DND-41 (cell line): ENCODE results near the gene MAPKBP1.
A peak's percentile ranks its signal among the peaks of the same experiment; 100 is the strongest.

Experiments used
- ATAC-seq: fragments of 200-7000 bp; cut with Tn5 transposase; 3 replicates; pipeline ENCODE4 v1.9.1; 2021; ENCODE audit warnings: low read depth; ENCODE audit not compliant: insufficient read depth
- DNase-seq: peaks from one replicate; pipeline ENCODE4 v3.0.0-alpha.2; 2020
- H2AFZ ChIP-seq: 2 replicates; pipeline ENCODE4 v1.6.0; 2012; ENCODE audit warnings: low read depth, low read length
- H3K27ac ChIP-seq: 2 replicates; pipeline ENCODE4 v1.5.1; 2012; ENCODE audit warnings: low read length, inconsistent platforms
- H3K27me3 ChIP-seq: fragments of 200-600 bp; sonication (generic); 2 replicates; pipeline ENCODE4 v1.6.0; 2012; ENCODE audit warnings: low read length, mild to moderate bottlenecking, inconsistent platforms; ENCODE audit not compliant: insufficient read depth, poor library complexity
- H3K36me3 ChIP-seq: 2 replicates; pipeline ENCODE4 v1.5.1; 2012; ENCODE audit warnings: low read length, inconsistent platforms; ENCODE audit not compliant: insufficient read depth
- H3K4me1 ChIP-seq: 2 replicates; pipeline ENCODE4 v1.5.1; 2012; ENCODE audit warnings: mild to moderate bottlenecking, low read length; ENCODE audit not compliant: insufficient read depth
- H3K4me2 ChIP-seq: 2 replicates; pipeline ENCODE4 v1.6.0; 2012; ENCODE audit warnings: mild to moderate bottlenecking, moderate library complexity, low read length, inconsistent platforms; ENCODE audit not compliant: insufficient read depth
- H3K4me3 ChIP-seq, 2 experiments: fragments of 200-600 bp in 1 of 2; shearing (Covaris generic) in 1 of 2; 2 replicates each; pipeline ENCODE4 v1.5.1; 2012 to 2016; ENCODE audit warnings: inconsistent platforms in 2 of 2, low read length in 2 of 2, mild to moderate bottlenecking in 2 of 2, low read depth in 1 of 2, moderate library complexity in 1 of 2
- H3K79me2 ChIP-seq: 2 replicates; pipeline ENCODE4 v1.6.0; 2012; ENCODE audit warnings: low read length, inconsistent platforms; ENCODE audit not compliant: insufficient read depth
- H3K9ac ChIP-seq: 2 replicates; pipeline ENCODE4 v1.6.0; 2012; ENCODE audit warnings: low read depth, mild to moderate bottlenecking, inconsistent platforms, low read length, moderate library complexity
- H3K9me3 ChIP-seq: 2 replicates; pipeline ENCODE4 v1.5.1; 2012; ENCODE audit warnings: low read length, moderate library complexity, mild to moderate bottlenecking, inconsistent platforms; ENCODE audit not compliant: insufficient read depth, severe bottlenecking
- H4K20me1 ChIP-seq: 2 replicates; pipeline ENCODE4 v1.6.0; 2012; ENCODE audit warnings: low read length; ENCODE audit not compliant: insufficient read depth
- EZH2 ChIP-seq: IDR thresholded peaks from 3 replicates; pipeline ENCODE4 v1.6.1; 2012; ENCODE audit warnings: borderline replicate concordance, low read depth, mild to moderate bottlenecking, moderate library complexity, low read length, inconsistent platforms; ENCODE audit not compliant: severe bottlenecking
- TF ChIP-seq, protein P1 (sequence below): IDR thresholded peaks from 2 replicates; pipeline ENCODE4 v1.5.1; 2012; ENCODE audit warnings: borderline replicate concordance, low read length, moderate library complexity, mild to moderate bottlenecking; ENCODE audit not compliant: poor library complexity, severe bottlenecking; ENCODE audit errors: extremely low read depth

The MAPKBP1 gene

DNA sequence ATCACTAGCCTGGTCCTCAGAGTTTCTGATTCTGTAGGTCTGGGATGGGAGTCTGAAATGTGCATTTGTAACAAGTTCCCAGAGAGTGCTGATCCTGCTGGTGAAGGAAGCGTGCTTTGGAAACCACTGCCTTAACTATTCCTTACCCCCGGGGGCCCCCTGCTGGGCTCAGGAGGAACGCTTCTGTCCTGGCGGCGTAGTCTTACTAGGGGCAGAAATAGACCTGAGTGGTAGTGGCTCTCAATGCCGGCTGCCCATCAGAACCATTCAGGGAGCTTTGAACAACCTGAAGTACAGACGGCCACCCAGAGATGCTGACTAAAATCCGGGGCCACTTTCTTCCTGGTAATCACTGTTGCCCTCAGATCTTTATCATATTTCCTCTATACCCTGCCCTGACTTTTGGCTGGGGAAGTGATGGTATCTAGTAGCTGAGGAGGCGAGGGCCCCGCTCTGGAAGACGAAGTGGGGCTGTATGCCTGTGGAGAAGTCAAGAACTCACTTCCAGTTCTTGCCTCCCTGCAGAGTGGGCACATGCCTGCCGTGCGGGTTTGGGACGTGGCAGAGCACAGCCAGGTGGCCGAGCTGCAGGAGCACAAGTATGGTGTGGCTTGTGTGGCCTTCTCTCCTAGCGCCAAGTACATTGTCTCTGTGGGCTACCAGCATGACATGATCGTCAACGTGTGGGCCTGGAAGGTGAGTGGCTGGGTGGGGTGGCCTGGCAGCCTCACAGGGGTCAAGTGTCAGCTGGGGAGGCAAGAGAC lies 37.3 kb downstream of the MAPKBP1 start:
- ATAC-seq: peak; percentile 92
- H3K27me3 ChIP-seq: no peaks in the 10 kb centered on the region
- no peak overlapping the region for H3K4me2 ChIP-seq
- peaks cover 35% of the 10 kb centered on the region for H3K36me3 ChIP-seq
- H2AFZ ChIP-seq: no peak overlapping the region
- no peak for TF ChIP-seq EZH2
- TF ChIP-seq, protein P1, sequence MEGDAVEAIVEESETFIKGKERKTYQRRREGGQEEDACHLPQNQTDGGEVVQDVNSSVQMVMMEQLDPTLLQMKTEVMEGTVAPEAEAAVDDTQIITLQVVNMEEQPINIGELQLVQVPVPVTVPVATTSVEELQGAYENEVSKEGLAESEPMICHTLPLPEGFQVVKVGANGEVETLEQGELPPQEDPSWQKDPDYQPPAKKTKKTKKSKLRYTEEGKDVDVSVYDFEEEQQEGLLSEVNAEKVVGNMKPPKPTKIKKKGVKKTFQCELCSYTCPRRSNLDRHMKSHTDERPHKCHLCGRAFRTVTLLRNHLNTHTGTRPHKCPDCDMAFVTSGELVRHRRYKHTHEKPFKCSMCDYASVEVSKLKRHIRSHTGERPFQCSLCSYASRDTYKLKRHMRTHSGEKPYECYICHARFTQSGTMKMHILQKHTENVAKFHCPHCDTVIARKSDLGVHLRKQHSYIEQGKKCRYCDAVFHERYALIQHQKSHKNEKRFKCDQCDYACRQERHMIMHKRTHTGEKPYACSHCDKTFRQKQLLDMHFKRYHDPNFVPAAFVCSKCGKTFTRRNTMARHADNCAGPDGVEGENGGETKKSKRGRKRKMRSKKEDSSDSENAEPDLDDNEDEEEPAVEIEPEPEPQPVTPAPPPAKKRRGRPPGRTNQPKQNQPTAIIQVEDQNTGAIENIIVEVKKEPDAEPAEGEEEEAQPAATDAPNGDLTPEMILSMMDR: peak; percentile 75
- H4K20me1 ChIP-seq: no peaks in the 10 kb centered on the region
- no peak overlapping the region for H3K9ac ChIP-seq
- H3K79me2 ChIP-seq: no peaks in the 10 kb centered on the region
- no peaks in the 10 kb centered on the region for H3K9me3 ChIP-seq
- DNase-seq: peak; percentile 62
- H3K4me3 ChIP-seq: no peak overlapping the region
- no peaks in the 10 kb centered on the region for H3K4me1 ChIP-seq
- no peak overlapping the region for H3K27ac ChIP-seq

DNA sequence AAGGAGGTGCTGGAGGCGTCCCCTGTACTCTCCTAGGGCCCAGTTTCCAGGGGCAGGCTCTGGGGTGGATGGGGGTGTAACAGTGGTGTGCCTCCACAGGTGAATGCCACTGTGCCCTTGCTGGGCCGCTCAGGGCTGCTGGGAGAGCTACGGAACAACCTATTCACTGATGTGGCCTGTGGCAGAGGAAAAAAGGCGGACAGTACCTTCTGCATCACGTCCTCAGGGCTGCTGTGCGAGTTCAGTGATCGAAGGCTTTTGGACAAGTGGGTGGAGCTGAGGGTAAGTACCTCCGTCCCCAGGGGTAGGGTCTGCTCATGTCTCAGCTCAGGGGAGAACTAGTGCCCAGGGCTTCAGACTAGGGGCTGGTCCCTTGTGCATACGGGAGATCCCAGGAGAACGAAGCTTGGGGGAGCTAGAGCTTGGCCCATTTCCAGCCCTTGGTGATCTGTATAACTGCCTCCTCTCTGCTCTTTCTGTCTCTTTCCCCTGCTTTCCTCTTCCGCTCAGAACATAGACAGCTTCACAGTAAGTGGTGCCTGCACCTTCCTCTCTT lies 38.6 kb downstream of the MAPKBP1 start:
- H3K9ac ChIP-seq: no peak overlapping the region
- H3K27ac ChIP-seq: no peak overlapping the region
- H3K27me3 ChIP-seq: no peaks in the 10 kb centered on the region
- H3K4me2 ChIP-seq: no peak overlapping the region
- no peaks in the 10 kb centered on the region for H3K79me2 ChIP-seq
- no peaks in the 10 kb centered on the region for H3K9me3 ChIP-seq
- no peak overlapping the region for H3K4me3 ChIP-seq
- TF ChIP-seq EZH2: no peak
- TF ChIP-seq, protein P1: no peak
- DNase-seq (no peak), ATAC-seq (no peak)
- H3K36me3 ChIP-seq: peaks cover 47% of the 10 kb centered on the region
- H3K4me1 ChIP-seq: no peaks in the 10 kb centered on the region
- no peak overlapping the region for H2AFZ ChIP-seq
- H4K20me1 ChIP-seq: no peaks in the 10 kb centered on the region

GRCh38 chr15:41813426-41813825 lies 39.1 kb downstream of the MAPKBP1 start:
- H3K36me3 ChIP-seq: peaks cover 52% of the 10 kb centered on the region
- no peak overlapping the region for H3K4me2 ChIP-seq
- TF ChIP-seq, protein P1: no peak
- no peak for TF ChIP-seq EZH2
- no peaks in the 10 kb centered on the region for H3K9me3 ChIP-seq
- DNase-seq: no peak
- H3K27me3 ChIP-seq: no peaks in the 10 kb centered on the region
- no peaks in the 10 kb centered on the region for H3K4me1 ChIP-seq
- H3K27ac ChIP-seq: no peak overlapping the region
- H3K4me3 ChIP-seq: no peak overlapping the region
- no peak for ATAC-seq
- H4K20me1 ChIP-seq: no peaks in the 10 kb centered on the region
- H3K79me2 ChIP-seq: no peaks in the 10 kb centered on the region
- no peak overlapping the region for H3K9ac ChIP-seq
- no peak overlapping the region for H2AFZ ChIP-seq
